WTC11 (cell line): ENCODE data around the gene URI1. TPM values are rescaled to one million over a fixed set of nuclear protein-coding genes. Genes with fewer than 3 reads are reported as not detected.

Source experiments
- ATAC-seq: fragments of 200-7000 bp; cut with Tn5 transposase; 2 replicates; pipeline ENCODE4 v1.10.0; 2021; ENCODE audit warnings: mild to moderate bottlenecking, moderate library complexity
- CTCF ChIA-PET: fragments of 300-600 bp; sonication (Branson Sonifier 250); formaldehyde crosslinking; loops from one replicate; lab custom pipeline; 2021; ENCODE audit warnings: antibody characterized with exemption; lab: Charles Lee
- POLR2A ChIA-PET: fragments of 350-600 bp; sonication (Branson Sonifier 250); formaldehyde crosslinking; loops from one replicate; lab custom pipeline; 2021; ENCODE audit warnings: antibody characterized with exemption; lab: Charles Lee
- DNase-seq: peaks from one replicate; pipeline ENCODE4 v3.0.0; 2021; ENCODE audit warnings: low spot score
- H3K27ac Mint-ChIP-seq: 2 replicates; pipeline ENCODE4 v1.8.0; 2021; ENCODE audit warnings: mixed read lengths
- H3K27me3 Mint-ChIP-seq: 2 replicates; pipeline ENCODE4 v1.8.0; 2021; ENCODE audit warnings: low read depth, mild to moderate bottlenecking, moderate library complexity, mixed read lengths
- H3K36me3 Mint-ChIP-seq: 2 replicates; pipeline ENCODE4 v1.8.0; 2021; ENCODE audit warnings: mixed read lengths
- H3K4me1 Mint-ChIP-seq: 2 replicates; pipeline ENCODE4 v1.8.0; 2022; ENCODE audit warnings: mixed read lengths
- H3K4me3 Mint-ChIP-seq: 2 replicates; pipeline ENCODE4 v1.8.0; 2021; ENCODE audit warnings: mild to moderate bottlenecking, moderate library complexity, mixed read lengths
- H3K9me3 Mint-ChIP-seq: 2 replicates; pipeline ENCODE4 v1.8.0; 2021; ENCODE audit warnings: mixed read lengths
- ATF1 ChIP-seq: sonication (generic); formaldehyde crosslinking; IDR thresholded peaks from 2 replicates; pipeline ENCODE4 v1.8.1; 2023; ENCODE audit warnings: mild to moderate bottlenecking, moderate library complexity, missing genetic modification reagents
- CBFB ChIP-seq: sonication (generic); formaldehyde crosslinking; IDR thresholded peaks from 2 replicates; pipeline ENCODE4 v1.8.1; 2022; ENCODE audit warnings: mild to moderate bottlenecking, low read depth, missing genetic modification reagents
- HMGA2 ChIP-seq: fragments of 250-450 bp; sonication (Bioruptor Pico); IDR thresholded peaks from 2 replicates; pipeline ENCODE4 v1.4.0; 2021; ENCODE audit warnings: mild to moderate bottlenecking, moderate library complexity
- RELA ChIP-seq: sonication (generic); formaldehyde crosslinking; IDR thresholded peaks from 2 replicates; pipeline ENCODE4 v1.8.1; 2022; ENCODE audit warnings: missing genetic modification reagents, mild to moderate bottlenecking, borderline replicate concordance
- TP53 ChIP-seq: sonication (generic); formaldehyde crosslinking; IDR thresholded peaks from 2 replicates; pipeline ENCODE4 v1.8.1; 2023; ENCODE audit warnings: mild to moderate bottlenecking, missing genetic modification reagents
- ZBTB21 ChIP-seq: sonication (generic); formaldehyde crosslinking; IDR thresholded peaks from 2 replicates; pipeline ENCODE4 v1.8.1; 2023; ENCODE audit warnings: mild to moderate bottlenecking, missing genetic modification reagents, borderline replicate concordance
- ZNF317 ChIP-seq: sonication (generic); formaldehyde crosslinking; IDR thresholded peaks from 2 replicates; pipeline ENCODE4 v1.8.1; 2023; ENCODE audit warnings: low read depth, mild to moderate bottlenecking, moderate library complexity, missing genetic modification reagents, borderline replicate concordance
- total RNA-seq: library from RNA; stranded (reverse); gene quantifications from 3 replicates; pipeline ENCODE4 v1.2.3, GENCODE V29; 2021
- TF ChIP-seq, protein P1 (sequence below): sonication (generic); formaldehyde crosslinking; IDR thresholded peaks from 2 replicates; pipeline ENCODE4 v1.8.0; 2022; ENCODE audit warnings: mild to moderate bottlenecking, missing genetic modification reagents
- TF ChIP-seq, protein P2 (sequence below): sonication (generic); formaldehyde crosslinking; IDR thresholded peaks from 2 replicates; pipeline ENCODE4 v1.8.0; 2022; ENCODE audit warnings: missing genetic modification reagents
- TF ChIP-seq, protein P3 (sequence below): fragments of 250-450 bp; sonication (Bioruptor Pico); IDR thresholded peaks from 2 replicates; pipeline ENCODE4 v1.9.0; 2021; ENCODE audit warnings: mild to moderate bottlenecking
- TF ChIP-seq, protein P4 (sequence below): sonication (generic); formaldehyde crosslinking; IDR thresholded peaks from 2 replicates; pipeline ENCODE4 v1.8.1; 2022; ENCODE audit warnings: missing genetic modification reagents, borderline replicate concordance
- TF ChIP-seq, protein P5 (sequence below): fragments of 250-450 bp; sonication (Bioruptor Pico); conservative IDR thresholded peaks from 2 replicates; pipeline ENCODE4 v1.9.0; 2021; ENCODE audit warnings: mild to moderate bottlenecking
- TF ChIP-seq, protein P6 (sequence below): sonication (generic); formaldehyde crosslinking; IDR thresholded peaks from 2 replicates; pipeline ENCODE4 v1.8.1; 2022; ENCODE audit warnings: low read depth, mild to moderate bottlenecking, moderate library complexity, missing genetic modification reagents, borderline replicate concordance
- TF ChIP-seq, protein P7 (sequence below): sonication (generic); formaldehyde crosslinking; conservative IDR thresholded peaks from 2 replicates; pipeline ENCODE4 v1.8.1; 2022; ENCODE audit warnings: mild to moderate bottlenecking, missing genetic modification reagents

The URI1 gene
- total RNA-seq, 1 experiment from 2014 or later: 57.1 TPM

DNA sequence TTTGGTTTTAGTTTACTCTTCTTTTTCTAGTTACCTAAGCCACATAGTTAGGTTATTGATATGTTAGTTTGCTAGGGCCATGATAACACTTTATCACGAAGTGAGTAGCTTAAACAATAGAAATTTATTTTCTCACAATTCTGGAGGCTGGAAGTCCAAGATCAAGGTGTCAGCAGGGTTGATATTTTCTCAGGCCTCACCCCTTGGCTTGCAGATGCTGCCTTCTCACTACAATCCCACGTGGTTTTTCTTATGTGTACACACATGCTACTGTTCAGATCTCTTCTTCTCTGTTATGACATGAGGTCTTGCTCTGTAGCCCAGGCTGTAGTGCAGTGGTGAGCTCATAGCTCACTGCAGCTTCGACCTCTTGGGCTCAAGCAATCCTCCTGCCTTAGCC is 7.8 kb upstream of the URI1 start (continued):
- TF ChIP-seq, protein P1, sequence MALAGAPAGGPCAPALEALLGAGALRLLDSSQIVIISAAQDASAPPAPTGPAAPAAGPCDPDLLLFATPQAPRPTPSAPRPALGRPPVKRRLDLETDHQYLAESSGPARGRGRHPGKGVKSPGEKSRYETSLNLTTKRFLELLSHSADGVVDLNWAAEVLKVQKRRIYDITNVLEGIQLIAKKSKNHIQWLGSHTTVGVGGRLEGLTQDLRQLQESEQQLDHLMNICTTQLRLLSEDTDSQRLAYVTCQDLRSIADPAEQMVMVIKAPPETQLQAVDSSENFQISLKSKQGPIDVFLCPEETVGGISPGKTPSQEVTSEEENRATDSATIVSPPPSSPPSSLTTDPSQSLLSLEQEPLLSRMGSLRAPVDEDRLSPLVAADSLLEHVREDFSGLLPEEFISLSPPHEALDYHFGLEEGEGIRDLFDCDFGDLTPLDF (CRISPR knock-in tag): no peak

DNA sequence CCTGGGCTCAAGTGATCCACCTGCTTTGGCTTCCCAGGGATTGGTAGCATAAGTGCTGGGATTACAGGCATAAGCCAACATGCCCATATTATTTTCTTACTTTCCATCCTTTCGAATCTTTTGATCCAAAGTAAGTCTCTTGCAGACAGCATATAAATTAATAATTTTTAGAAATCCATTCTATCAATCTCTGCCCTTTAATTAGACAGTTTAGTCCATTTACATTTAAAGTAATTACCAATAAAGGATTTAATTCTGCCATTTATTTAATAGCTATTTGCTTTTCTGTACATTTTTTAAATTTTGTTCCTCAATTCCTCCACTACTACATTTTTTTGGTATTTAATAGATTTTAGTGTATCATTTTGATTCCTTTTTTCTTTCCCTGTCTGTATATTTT is 7.3 kb upstream of the URI1 start:
- H3K4me1 Mint-ChIP-seq: no peaks in the 10 kb centered on the region
- peaks cover 40% of the 10 kb centered on the region for H3K9me3 Mint-ChIP-seq
- ATAC-seq (no peak), DNase-seq (no peak)
- ChIA-PET POLR2A (no interaction called here), CTCF (no interaction called here)
- TF ChIP-seq, protein P2, sequence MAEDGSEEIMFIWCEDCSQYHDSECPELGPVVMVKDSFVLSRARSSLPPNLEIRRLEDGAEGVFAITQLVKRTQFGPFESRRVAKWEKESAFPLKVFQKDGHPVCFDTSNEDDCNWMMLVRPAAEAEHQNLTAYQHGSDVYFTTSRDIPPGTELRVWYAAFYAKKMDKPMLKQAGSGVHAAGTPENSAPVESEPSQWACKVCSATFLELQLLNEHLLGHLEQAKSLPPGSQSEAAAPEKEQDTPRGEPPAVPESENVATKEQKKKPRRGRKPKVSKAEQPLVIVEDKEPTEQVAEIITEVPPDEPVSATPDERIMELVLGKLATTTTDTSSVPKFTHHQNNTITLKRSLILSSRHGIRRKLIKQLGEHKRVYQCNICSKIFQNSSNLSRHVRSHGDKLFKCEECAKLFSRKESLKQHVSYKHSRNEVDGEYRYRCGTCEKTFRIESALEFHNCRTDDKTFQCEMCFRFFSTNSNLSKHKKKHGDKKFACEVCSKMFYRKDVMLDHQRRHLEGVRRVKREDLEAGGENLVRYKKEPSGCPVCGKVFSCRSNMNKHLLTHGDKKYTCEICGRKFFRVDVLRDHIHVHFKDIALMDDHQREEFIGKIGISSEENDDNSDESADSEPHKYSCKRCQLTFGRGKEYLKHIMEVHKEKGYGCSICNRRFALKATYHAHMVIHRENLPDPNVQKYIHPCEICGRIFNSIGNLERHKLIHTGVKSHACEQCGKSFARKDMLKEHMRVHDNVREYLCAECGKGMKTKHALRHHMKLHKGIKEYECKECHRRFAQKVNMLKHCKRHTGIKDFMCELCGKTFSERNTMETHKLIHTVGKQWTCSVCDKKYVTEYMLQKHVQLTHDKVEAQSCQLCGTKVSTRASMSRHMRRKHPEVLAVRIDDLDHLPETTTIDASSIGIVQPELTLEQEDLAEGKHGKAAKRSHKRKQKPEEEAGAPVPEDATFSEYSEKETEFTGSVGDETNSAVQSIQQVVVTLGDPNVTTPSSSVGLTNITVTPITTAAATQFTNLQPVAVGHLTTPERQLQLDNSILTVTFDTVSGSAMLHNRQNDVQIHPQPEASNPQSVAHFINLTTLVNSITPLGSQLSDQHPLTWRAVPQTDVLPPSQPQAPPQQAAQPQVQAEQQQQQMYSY (CRISPR knock-in tag): no peak
- TF ChIP-seq, protein P3, sequence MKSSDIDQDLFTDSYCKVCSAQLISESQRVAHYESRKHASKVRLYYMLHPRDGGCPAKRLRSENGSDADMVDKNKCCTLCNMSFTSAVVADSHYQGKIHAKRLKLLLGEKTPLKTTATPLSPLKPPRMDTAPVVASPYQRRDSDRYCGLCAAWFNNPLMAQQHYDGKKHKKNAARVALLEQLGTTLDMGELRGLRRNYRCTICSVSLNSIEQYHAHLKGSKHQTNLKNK (CRISPR knock-in tag): no peak
- no peak for TF ChIP-seq HMGA2 (CRISPR knock-in tag)
- TF ChIP-seq, protein P4, sequence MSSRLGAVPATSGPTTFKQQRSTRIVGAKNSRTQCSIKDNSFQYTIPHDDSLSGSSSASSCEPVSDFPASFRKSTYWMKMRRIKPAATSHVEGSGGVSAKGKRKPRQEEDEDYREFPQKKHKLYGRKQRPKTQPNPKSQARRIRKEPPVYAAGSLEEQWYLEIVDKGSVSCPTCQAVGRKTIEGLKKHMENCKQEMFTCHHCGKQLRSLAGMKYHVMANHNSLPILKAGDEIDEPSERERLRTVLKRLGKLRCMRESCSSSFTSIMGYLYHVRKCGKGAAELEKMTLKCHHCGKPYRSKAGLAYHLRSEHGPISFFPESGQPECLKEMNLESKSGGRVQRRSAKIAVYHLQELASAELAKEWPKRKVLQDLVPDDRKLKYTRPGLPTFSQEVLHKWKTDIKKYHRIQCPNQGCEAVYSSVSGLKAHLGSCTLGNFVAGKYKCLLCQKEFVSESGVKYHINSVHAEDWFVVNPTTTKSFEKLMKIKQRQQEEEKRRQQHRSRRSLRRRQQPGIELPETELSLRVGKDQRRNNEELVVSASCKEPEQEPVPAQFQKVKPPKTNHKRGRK: no peak
- no peak overlapping the region for H3K27ac Mint-ChIP-seq
- H3K27me3 Mint-ChIP-seq: peaks cover 16% of the 10 kb centered on the region; the same call in 1 of the 2 replicates
- H3K36me3 Mint-ChIP-seq: peaks cover 12% of the 10 kb centered on the region
- H3K4me3 Mint-ChIP-seq: no peak overlapping the region

DNA sequence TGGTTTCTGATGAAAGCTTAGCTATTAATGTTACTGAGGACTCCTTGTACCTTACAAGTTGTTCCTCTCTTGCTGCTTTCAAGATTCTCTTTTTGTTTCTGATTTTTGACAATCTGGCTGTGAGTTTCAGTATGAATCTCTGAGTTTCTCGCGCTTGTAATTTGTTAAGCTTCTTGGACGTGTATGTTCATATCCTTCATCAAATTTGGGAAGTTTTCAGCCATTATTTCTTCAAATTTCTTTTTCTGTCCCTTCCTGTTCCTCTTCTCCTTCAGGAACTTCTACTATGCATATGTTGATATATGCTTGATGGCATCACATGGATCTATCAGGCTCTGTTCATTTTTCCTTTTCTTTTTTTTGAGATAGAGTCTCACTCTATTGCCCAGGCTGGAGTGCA is 5.6 kb upstream of the URI1 start:
- CTCF ChIA-PET: no interaction called here

More for the DNA sequence above, 5.6 kb upstream of the URI1 start:
- POLR2A ChIA-PET: no interaction called here
- Mint-ChIP-seq H3K27me3 (peaks cover 30% of the 10 kb centered on the region), H3K4me1 (peaks cover 4% of the 10 kb centered on the region; the same call in 1 of the 2 replicates), H3K27ac (no peak overlapping the region), H3K9me3 (peaks cover 40% of the 10 kb centered on the region), H3K4me3 (no peak overlapping the region), H3K36me3 (peaks cover 12% of the 10 kb centered on the region)
- ATAC-seq (no peak), DNase-seq (no peak)
- TF ChIP-seq, protein P5, sequence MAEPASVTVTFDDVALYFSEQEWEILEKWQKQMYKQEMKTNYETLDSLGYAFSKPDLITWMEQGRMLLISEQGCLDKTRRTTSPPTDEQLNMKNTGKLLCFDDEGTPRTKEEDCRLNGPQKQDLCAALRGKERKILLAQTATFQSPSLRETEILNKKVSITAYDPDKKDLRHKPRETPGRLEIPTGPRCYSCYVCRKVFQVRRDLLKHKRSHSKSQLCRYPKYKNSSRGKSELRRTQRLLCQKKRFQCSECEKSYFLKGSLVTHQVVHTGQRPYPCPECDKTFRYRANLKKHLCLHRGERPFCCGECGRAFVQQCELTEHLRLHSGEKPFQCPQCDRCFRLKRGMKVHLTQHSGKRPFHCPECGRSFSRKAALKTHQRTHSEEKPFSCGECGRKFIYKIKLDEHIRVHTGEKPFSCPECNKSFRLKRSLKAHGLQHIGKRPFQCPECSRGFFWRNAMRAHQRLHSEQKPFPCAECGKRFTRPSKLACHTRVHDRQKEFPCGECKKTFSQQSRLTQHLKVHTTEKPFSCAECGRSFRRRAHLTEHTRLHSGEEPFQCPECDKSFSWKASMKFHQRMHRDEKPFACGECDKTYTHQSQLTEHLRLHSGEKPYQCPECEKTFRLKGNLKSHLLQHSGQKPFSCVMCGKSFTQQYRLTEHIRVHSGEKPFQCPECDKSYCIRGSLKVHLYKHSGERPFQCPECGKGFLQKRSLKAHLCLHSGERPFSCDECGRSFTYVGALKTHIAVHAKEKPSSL (CRISPR knock-in tag): no peak
- TF ChIP-seq TP53 (CRISPR knock-in tag): no peak
- no peak for TF ChIP-seq ZBTB21 (CRISPR knock-in tag)
- TF ChIP-seq, protein P6, sequence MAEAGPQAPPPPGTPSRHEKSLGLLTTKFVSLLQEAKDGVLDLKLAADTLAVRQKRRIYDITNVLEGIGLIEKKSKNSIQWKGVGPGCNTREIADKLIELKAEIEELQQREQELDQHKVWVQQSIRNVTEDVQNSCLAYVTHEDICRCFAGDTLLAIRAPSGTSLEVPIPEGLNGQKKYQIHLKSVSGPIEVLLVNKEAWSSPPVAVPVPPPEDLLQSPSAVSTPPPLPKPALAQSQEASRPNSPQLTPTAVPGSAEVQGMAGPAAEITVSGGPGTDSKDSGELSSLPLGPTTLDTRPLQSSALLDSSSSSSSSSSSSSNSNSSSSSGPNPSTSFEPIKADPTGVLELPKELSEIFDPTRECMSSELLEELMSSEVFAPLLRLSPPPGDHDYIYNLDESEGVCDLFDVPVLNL (CRISPR knock-in tag): no peak
- TF ChIP-seq, protein P7, sequence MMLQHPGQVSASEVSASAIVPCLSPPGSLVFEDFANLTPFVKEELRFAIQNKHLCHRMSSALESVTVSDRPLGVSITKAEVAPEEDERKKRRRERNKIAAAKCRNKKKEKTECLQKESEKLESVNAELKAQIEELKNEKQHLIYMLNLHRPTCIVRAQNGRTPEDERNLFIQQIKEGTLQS (CRISPR knock-in tag): no peak
- no peak for TF ChIP-seq ZNF317
- TF ChIP-seq ATF1: no peak
- no peak for TF ChIP-seq CBFB (CRISPR knock-in tag)
- no peak for TF ChIP-seq RELA
